COLO668 (cell line): Measurements from ENCODE around the gene VMP1.
"Not testable (repeated sequence)": the region's sequence is repeated elsewhere in the genome, so short reads cannot be mapped to it uniquely, and the experiment has no call there.

Experiments used
- DNase-seq: peaks from one replicate; lab custom pipeline; 2025; ENCODE audit not compliant: unreplicated experiment; lab: John Stamatoyannopoulos, UW

The VMP1 gene

DNA sequence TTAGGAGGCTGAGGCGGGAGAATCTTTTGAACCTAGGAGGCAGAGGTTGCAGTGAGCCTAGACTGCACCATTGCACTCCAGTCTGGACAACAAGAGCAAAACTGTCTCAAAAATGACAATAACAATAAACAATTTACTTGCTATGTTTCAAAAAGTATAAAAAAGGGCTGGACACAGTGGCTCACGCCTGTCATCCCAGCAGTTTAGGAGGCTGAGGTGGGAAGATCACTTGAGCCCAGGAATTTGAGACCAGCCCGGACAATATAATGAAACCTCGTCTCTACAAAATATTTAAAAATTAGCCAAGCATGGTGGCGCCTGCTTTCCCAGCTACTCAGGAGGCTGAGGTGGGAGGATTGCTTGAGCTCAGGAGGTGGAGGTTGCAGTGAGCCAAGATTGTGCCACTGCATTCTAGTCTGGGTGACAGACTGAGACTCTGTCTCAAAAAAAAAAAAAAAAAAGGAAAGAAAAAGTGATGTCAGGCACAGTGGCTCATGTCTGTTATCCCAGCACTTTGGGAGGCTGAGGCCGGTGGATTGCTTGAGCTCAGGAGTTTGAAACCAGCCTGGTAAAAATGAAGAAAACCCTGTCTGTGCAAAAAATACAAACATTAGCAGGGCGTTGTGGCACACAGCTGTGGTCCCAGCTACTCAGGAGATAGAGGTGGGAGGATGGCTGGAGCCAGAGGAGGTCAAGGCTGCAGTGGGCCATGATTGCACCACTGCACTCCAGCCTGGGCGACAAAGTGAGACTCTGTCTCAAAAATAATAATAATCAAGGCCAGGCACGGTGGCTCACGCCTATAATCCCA, 146.7 kb downstream of the VMP1 start:
- DNase-seq, result not testable (repeated sequence)

DNA sequence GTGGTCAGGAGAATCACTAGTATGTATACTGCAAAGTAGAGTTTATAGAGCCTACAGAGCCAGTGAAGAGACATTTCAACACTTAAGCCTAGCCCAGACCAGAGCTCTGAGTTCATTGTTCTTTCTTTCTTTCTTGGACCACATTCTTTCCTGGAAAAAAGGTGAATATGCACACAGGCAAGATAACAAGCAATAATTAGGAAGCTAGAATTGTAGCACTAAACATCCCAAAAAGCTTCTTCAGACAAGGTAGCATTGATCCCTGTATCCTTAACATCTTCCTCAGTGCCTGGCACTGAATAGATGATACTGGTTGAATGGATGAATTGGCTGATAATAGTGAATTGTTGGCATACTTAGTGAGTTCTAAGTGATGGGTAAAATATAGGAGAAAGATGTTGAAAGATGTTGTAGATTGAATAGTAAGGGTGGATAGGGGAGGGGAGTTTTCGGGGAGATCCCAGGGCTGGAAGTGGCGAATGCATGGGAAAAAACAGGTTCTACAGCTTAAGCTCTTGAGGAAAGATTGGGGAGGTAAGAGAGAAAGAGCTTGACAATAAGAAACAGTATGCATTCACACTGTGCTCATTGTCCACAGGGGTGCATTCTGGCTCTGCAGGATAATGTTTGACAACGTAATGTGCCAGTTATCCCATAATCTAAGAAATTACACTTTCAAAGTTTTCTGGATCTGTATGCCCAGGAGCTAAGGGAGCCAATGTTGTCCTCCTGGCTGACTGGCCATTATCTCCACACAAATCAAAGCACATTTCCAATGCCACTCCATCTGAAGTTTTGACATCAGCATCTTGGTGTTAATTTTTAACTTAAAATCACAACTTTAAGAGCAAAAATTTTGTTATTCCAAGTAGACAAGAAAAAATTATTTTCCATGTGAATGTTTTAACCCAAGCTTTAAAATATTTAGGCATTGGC, 149.7 kb downstream of the VMP1 start:
- DNase-seq, result no peak

DNA sequence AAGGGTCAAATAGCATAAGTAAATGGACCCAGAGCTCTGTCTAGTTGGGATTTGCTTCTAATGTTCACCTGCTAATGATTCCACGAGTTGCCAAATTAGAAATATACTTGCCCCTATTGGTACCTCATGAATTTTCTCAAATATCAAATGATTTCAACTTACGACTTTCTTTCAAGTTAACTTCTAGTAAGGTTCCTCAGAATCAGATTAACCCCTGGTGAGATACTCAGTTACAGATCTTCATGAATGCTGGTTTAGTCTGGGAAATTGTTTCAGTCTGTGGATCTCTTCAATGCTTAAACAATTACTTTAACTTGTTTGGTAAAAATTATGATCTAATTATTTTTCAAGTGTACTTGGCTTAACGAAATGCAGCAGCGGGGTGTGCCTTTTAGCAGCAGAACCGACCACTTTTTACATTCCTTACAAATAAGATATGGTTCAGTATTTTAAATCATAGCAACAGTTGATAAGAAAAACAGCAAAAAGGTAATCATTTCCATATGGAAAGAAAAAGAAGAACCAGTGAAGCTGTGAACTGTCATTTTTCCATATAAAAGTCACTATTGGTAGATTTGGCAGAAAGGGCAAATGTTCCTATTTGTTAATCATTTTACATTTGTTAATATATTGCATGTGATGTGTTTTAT, 150.8 kb downstream of the VMP1 start:
- no peak for DNase-seq

DNA sequence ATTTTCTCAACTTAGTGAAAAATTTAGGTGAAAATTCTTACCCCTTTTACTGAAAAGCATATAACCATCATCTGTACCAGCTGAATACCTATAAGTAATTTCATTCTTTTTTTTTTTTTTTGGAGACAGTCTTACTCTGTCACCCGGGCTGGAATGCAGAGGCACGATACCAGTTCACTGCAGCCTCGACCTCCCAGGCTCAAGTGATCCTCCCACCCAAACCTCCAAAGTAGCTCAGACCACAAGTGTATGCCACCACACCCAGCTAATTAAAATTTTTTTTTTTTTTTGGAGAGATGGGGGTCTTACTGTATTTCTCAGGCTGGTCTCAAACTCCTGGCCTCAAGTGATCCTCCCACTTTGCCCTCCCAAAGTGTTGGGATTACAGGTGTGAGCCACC, 151.5 kb downstream of the VMP1 start:
- no peak for DNase-seq

DNA sequence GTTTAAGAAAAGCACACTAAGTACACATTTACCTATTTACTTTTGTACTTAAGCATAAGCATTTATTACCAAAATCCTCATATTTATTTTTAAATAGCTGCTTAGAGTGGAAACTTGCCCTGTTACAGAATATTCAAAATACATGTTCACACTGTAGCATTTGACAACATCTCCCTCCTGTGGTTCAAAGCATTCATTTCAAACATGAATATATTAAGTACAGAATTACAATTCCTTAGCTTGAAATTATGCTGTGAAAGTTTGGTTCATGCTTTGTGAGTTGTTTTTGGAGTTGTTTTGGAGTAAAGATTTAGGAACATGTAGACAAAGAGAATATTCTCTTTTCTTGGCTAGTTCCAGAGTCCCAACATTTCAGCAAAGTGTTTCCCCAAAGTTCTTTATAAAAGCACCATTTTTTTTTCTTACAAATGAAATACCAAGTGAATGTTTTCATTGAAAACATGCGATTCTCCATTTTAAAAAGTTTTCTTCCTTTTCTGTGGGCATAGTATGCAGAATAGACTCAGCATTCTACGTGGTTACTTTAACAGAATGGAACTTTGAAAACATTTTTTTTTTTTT, 152.1 kb downstream of the VMP1 start:
- DNase-seq, result no peak

DNA sequence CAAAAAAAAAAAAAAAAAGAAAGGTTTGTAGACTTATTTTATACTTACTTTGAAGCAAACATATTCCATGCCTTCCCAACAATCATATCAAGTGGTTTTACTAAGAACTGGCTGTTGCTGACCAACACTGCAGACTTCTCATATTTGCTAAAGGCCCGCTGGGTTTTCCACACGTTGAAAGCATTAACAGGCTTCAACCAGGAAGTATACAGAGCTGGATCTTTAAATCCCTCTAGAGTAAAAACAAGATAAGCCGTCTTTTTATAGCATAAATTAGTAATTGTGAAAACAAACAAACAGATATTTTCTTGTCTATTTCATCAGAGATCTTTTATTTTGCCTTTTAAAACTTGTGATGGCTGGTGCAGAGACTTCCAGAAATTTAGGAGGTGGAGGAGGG, 156.2 kb downstream of the VMP1 start:
- DNase-seq, result no peak

DNA sequence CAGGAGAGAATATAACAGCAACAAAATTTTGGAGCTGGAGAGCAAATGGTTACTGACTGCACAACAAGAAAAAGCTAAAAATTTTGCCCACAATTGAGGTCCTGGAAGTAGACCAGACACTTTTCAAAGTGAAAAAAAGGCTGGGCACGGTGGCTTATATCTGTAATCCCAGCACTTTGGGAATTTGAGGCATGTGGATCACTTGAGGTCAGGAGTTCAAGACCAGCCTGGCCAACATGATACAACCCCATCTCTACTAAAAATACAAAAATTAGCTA, 162.4 kb downstream of the VMP1 start:
- DNase-seq, result no peak

DNA sequence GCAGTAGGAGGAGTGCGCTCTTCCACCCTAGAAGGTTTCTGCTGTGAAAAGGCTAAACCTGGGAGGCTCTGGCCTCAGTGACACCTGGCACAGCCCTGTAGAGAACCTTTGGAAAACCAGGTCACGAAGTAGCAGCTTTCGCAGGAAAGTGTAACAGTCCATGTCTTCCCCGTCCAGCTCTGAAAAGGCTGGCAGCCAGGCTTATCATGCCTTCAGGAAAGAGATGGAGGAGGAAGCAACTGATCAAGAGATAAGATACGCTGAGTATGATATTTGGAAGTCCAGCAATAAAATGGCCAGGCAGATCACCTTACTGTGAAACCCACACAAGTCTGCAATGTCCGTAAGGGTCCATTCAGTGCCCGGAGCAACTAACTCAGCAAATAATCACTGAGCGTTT, 163.0 kb downstream of the VMP1 start:
- no peak for DNase-seq

DNA sequence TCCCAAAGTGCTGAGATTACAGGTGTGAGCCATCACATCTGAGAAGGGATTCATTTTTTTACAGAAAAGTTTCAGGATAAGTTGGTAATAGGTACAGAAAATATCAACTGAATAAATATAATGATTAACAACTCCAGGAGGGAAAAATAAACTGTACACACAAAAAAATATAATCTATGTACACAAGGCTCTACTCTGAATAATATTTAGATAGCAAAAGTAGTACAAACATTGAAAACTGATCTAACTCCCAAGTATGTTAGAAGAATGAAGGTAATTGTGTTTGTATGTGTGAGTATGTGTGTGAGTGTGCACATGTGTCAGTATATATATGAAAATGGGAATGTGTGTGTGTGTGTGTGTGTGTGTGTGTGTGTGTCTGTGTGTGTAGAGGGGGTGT, 164.9 kb downstream of the VMP1 start:
- no peak for DNase-seq

DNA sequence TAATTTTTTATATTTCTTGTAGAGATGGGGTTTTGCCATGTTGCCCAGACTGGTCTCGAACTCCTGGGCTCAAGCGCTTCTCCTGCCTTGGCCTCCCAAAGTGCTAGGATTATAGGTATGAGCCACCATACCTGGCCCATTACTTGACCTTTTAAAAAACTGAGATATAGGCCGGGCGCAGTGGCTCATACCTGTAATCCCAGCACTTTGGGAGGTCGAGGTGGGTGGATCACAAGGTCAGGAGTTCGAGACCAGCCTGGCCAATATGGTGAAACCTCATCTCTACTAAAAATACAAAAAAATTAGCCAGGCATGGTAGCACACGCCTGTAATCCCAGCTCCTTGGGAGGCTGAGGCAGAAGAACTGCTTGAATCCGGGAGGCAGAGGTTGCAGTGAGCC, 166.0 kb downstream of the VMP1 start:
- DNase-seq, result not testable (repeated sequence)

DNA sequence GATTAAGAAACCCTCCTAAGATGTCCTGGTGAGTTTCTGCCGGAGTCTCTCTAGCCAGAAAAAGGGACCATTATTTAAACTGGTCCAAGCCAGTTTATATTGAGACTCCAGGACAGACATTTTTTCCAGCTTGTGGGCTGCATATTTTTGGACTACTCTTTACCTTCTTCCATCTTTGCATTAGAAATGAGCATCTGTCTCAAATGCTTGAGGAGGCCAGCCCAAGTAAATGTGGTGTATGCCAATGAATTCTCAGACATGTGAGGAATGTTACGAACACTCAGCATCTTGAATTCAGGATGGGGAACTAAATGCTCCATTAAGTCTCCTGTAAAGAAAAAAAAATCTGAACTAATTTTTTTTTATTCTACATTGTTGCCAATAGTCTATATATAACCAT, 166.9 kb downstream of the VMP1 start:
- DNase-seq, result no peak

DNA sequence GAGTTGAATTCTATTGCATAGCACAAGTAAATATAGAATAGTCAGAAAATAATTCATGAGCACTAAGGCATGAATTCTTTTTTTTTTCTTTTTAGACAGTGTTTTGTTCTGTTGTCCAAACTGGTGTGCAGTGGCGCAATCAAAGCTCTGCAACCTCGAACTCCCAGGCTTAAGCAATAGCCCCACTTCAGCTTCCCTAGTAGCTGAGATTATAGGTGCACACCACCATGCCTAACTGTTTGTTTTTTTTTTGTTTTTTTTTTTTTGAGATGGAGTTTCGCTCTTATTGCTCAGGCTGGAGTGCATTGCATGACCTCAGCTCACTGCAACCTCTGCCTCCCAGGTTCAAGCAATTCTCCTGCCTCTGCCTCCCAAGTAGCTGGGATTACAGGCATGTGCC, 168.7 kb downstream of the VMP1 start:
- DNase-seq, result no peak

DNA sequence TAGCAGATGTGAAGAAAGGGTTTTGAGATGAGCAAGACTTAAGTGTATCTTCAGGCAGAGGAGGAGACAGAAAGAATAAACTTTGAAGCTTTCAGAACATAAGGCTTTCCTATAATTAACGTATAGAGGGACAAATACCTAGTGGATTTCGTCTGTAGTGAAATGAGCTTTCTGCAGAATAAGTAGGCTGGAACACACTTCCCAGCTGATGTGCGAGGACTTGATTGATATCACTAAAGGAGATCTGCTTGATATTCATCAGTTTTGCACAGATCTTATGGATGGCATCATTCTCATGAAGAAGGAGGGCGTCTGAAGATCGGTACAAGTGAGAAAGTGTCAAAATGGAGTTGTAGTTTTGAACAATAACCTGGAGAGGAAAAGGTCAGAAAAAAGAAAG, 170.5 kb downstream of the VMP1 start:
- no peak for DNase-seq

DNA sequence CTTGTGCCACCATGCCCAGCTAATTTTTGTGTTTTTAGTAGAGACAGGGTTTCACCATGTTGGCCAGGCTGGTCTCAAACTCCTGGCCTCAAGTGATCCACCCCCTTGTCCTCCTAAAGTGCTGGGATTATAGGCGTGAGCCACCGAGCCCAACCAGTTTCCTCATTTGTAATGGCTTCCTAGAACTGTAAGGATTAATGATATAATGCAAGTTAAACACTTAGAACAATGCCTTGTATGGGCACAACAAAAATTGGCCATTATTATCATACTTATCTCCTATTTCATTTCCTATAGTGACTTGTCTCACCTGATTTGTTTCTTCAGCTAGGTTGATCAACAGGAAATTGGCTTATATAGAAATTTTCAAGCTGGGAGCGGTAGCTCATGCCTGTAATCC, 171.2 kb downstream of the VMP1 start:
- DNase-seq, result no peak

DNA sequence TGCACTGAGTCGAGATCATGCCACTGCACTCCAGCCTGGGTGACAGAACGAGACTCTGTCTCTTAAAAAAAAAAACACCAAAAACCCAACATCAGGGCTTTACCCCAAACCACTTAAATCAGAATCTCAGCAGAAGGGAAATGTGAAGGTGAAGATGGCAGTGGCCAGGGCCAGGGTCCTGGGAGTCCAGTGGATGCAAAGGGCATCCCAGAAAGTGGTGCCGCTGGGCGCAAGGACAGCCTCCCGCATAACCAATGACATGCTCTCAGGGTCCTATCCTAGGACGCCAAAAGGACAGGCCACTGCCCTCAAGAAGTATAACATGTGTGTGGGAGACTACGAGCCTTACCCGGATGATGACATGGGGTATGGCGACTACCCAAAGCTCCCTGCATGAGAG, 177.4 kb downstream of the VMP1 start:
- DNase-seq, result no peak

DNA sequence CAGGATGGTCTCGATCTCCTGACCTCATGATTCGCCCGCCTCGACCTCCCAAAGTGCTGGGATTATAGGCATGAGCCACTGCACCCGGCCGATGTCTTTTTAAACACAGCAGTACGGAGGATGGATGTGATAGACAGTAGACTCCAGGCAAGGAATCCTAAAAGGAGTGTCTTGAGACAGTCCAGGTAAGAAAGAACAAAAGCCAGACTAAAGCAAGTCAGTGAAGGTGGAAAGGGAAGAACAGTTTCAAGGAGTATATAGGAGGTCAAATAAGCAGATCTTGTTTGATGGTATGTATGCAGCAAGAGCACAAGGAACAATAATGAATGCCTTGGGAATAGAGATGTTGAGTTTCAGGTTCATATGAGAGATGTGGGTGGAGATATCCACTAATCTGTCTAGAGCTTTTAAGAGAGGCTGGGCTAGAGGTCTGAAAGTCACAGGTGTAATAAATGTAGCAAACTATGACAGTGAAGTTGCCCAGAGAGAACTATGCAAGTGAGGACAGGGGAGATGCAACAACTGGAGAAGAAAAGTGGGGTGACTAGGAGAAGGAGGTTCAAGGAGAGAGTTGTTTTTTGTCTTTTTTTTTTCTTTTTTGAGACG, 180.8 kb downstream of the VMP1 start:
- no peak for DNase-seq

DNA sequence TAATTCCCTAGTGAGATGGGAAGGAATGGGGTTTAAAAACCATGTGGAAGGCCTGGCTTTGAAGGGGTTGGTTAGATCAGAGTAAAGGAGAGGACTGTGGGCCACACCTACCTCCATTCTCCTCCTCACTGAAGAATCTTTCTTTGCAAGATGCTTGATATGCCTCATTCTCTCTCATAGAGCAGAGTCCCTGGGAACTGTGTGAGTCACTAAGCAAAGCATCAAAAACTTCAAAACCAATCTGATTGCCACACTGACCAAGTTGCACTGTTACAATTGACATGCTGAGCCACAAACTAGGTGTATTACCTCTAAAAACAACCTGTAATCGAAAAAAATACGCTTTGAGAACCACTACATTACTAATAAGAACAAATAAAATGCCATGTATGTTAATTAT, 183.3 kb downstream of the VMP1 start:
- no peak for DNase-seq
